ENCODE data around the gene ZNF683.
A peak's percentile ranks its signal among the peaks of the same experiment; 100 is the strongest.
"Not testable (repeated sequence)": the region's sequence is repeated elsewhere in the genome, so short reads cannot be mapped to it uniquely, and the experiment has no call there.

The ZNF683 gene

GRCh38 chr1:26372611-26373010, at the start of gene ZNF683:
TSS of gene ZNF683 (minus strand) at chr1:26372750. CDS start at chr1:26368571, 4,179 bp downstream.
- not testable (repeated sequence) for DNase-seq

- DNase-seq, result no peak
Observed at GRCh38 chr1:26419494-26419893, 46.9 kb upstream of the ZNF683 start.

GRCh38 chr1:26418865-26419349, 46.4 kb upstream of the ZNF683 start:
- no peak for DNase-seq

- peak; percentile 89 for DNase-seq
Observed at GRCh38 chr1:26417111-26417759, 44.7 kb upstream of the ZNF683 start.

GRCh38 chr1:26413031-26413430, 40.5 kb upstream of the ZNF683 start:
- no peak for DNase-seq

- DNase-seq, result no peak
Observed at GRCh38 chr1:26412180-26412840, 39.8 kb upstream of the ZNF683 start.

GRCh38 chr1:26411624-26412074, 39.1 kb upstream of the ZNF683 start:
- no peak for DNase-seq

GRCh38 chr1:26410706-26411623, 38.4 kb upstream of the ZNF683 start, which contains the start of gene LIN28A:
TSS of gene LIN28A (plus strand) at chr1:26410817. CDS start at chr1:26410892, 75 bp downstream.
- no peak for DNase-seq

GRCh38 chr1:26409191-26409807, 36.7 kb upstream of the ZNF683 start:
- DNase-seq, result no peak

- DNase-seq, result peak; percentile 79
Observed at GRCh38 chr1:26408604-26409003, 36.1 kb upstream of the ZNF683 start.

GRCh38 chr1:26405281-26405915, 32.8 kb upstream of the ZNF683 start:
- no peak for DNase-seq

GRCh38 chr1:26404641-26405040, 32.1 kb upstream of the ZNF683 start:
- DNase-seq, result no peak

- DNase-seq, result no peak
Observed at GRCh38 chr1:26403656-26404055, 31.1 kb upstream of the ZNF683 start.

- no peak for DNase-seq
Observed at GRCh38 chr1:26401891-26402290, 29.3 kb upstream of the ZNF683 start.

GRCh38 chr1:26399034-26399433, 26.5 kb upstream of the ZNF683 start:
- DNase-seq, result no peak

- DNase-seq, result no peak
Observed at GRCh38 chr1:26395754-26396153, 23.2 kb upstream of the ZNF683 start.

GRCh38 chr1:26391450-26391849, 18.9 kb upstream of the ZNF683 start:
- DNase-seq, result peak; percentile 33

- DNase-seq, result no peak
Observed at GRCh38 chr1:26389604-26390247, 17.2 kb upstream of the ZNF683 start.

GRCh38 chr1:26388791-26389445, 16.4 kb upstream of the ZNF683 start:
- DNase-seq, result no peak

GRCh38 chr1:26387447-26387846, 14.9 kb upstream of the ZNF683 start:
- DNase-seq, result no peak

GRCh38 chr1:26385063-26385462, 12.5 kb upstream of the ZNF683 start:
- not testable (repeated sequence) for DNase-seq

Data from stimulated activated CD4-positive, alpha-beta T cell treated with anti-CD3 and anti-CD28 coated beads, Interleukin-4, amount 100 ng/mL, for 24 hours (primary cell).